WTC11 (cell line): Measurements from ENCODE around the gene PXYLP1.

Experiments
- CBFB ChIP-seq: sonication (generic); formaldehyde crosslinking; IDR thresholded peaks from 2 replicates; pipeline ENCODE4 v1.8.1; 2022; ENCODE audit warnings: mild to moderate bottlenecking, low read depth, missing genetic modification reagents
- FOXP1 ChIP-seq: sonication (generic); formaldehyde crosslinking; IDR thresholded peaks from 2 replicates; pipeline ENCODE4 v1.8.0; 2022; ENCODE audit warnings: missing genetic modification reagents, mild to moderate bottlenecking, moderate library complexity, borderline replicate concordance
- GABPB1 ChIP-seq: sonication (generic); formaldehyde crosslinking; IDR thresholded peaks from 2 replicates; pipeline ENCODE4 v1.8.1; 2023; ENCODE audit warnings: mild to moderate bottlenecking, missing genetic modification reagents
- RELA ChIP-seq: sonication (generic); formaldehyde crosslinking; IDR thresholded peaks from 2 replicates; pipeline ENCODE4 v1.8.1; 2022; ENCODE audit warnings: missing genetic modification reagents, mild to moderate bottlenecking, borderline replicate concordance
- ZBTB21 ChIP-seq: sonication (generic); formaldehyde crosslinking; IDR thresholded peaks from 2 replicates; pipeline ENCODE4 v1.8.1; 2023; ENCODE audit warnings: mild to moderate bottlenecking, missing genetic modification reagents, borderline replicate concordance
- ZNF219 ChIP-seq: sonication (generic); formaldehyde crosslinking; IDR thresholded peaks from 2 replicates; pipeline ENCODE4 v1.8.0; 2023; ENCODE audit warnings: missing genetic modification reagents, mild to moderate bottlenecking, borderline replicate concordance
- TF ChIP-seq, protein P1 (sequence below): fragments of 200-600 bp; IDR thresholded peaks from 2 replicates; pipeline ENCODE4 v1.8.0; 2022; ENCODE audit warnings: antibody characterized with exemption
- TF ChIP-seq, protein P2 (sequence below): sonication (generic); formaldehyde crosslinking; IDR thresholded peaks from 2 replicates; pipeline ENCODE4 v1.8.0; 2023; ENCODE audit warnings: missing genetic modification reagents
- TF ChIP-seq, protein P3 (sequence below): sonication (generic); formaldehyde crosslinking; IDR thresholded peaks from 2 replicates; pipeline ENCODE4 v1.8.0; 2022; ENCODE audit warnings: mild to moderate bottlenecking, missing genetic modification reagents
- TF ChIP-seq, protein P4 (sequence below): sonication (generic); formaldehyde crosslinking; IDR thresholded peaks from 2 replicates; pipeline ENCODE4 v1.8.1; 2022; ENCODE audit warnings: low read depth, missing genetic modification reagents, borderline replicate concordance

DNA sequence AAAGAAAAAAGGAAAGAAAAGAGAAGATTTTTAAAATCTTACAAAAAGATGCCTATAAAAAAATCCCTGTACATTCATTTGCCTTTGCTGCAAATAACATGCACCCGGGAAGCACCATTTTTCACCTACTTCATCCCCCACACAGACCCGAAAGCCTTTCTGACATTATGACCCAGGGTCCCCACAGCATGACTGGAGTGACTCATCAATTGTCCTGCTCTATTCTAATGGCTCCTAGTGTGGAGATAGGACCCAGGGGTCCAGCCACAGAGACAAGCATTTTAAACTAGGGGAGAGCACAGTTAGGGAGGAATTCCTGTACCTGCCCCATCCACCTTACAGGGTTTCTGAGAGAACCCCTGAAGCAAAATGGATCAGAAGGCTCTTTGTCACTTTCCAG lies 14.7 kb upstream of the PXYLP1 start:
- TF ChIP-seq FOXP1 (no peak), GABPB1 (CRISPR knock-in tag) (no peak), ZBTB21 (CRISPR knock-in tag) (no peak), ZNF219 (CRISPR knock-in tag) (no peak), RELA (no peak), CBFB (CRISPR knock-in tag) (no peak)
- TF ChIP-seq, protein P1, sequence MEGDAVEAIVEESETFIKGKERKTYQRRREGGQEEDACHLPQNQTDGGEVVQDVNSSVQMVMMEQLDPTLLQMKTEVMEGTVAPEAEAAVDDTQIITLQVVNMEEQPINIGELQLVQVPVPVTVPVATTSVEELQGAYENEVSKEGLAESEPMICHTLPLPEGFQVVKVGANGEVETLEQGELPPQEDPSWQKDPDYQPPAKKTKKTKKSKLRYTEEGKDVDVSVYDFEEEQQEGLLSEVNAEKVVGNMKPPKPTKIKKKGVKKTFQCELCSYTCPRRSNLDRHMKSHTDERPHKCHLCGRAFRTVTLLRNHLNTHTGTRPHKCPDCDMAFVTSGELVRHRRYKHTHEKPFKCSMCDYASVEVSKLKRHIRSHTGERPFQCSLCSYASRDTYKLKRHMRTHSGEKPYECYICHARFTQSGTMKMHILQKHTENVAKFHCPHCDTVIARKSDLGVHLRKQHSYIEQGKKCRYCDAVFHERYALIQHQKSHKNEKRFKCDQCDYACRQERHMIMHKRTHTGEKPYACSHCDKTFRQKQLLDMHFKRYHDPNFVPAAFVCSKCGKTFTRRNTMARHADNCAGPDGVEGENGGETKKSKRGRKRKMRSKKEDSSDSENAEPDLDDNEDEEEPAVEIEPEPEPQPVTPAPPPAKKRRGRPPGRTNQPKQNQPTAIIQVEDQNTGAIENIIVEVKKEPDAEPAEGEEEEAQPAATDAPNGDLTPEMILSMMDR, result no peak
- TF ChIP-seq, protein P2, sequence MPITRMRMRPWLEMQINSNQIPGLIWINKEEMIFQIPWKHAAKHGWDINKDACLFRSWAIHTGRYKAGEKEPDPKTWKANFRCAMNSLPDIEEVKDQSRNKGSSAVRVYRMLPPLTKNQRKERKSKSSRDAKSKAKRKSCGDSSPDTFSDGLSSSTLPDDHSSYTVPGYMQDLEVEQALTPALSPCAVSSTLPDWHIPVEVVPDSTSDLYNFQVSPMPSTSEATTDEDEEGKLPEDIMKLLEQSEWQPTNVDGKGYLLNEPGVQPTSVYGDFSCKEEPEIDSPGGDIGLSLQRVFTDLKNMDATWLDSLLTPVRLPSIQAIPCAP (CRISPR knock-in tag), result no peak
- TF ChIP-seq, protein P3, sequence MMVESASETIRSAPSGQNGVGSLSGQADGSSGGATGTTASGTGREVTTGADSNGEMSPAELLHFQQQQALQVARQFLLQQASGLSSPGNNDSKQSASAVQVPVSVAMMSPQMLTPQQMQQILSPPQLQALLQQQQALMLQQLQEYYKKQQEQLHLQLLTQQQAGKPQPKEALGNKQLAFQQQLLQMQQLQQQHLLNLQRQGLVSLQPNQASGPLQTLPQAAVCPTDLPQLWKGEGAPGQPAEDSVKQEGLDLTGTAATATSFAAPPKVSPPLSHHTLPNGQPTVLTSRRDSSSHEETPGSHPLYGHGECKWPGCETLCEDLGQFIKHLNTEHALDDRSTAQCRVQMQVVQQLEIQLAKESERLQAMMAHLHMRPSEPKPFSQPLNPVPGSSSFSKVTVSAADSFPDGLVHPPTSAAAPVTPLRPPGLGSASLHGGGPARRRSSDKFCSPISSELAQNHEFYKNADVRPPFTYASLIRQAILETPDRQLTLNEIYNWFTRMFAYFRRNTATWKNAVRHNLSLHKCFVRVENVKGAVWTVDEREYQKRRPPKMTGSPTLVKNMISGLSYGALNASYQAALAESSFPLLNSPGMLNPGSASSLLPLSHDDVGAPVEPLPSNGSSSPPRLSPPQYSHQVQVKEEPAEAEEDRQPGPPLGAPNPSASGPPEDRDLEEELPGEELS (CRISPR knock-in tag), result no peak
- TF ChIP-seq, protein P4, sequence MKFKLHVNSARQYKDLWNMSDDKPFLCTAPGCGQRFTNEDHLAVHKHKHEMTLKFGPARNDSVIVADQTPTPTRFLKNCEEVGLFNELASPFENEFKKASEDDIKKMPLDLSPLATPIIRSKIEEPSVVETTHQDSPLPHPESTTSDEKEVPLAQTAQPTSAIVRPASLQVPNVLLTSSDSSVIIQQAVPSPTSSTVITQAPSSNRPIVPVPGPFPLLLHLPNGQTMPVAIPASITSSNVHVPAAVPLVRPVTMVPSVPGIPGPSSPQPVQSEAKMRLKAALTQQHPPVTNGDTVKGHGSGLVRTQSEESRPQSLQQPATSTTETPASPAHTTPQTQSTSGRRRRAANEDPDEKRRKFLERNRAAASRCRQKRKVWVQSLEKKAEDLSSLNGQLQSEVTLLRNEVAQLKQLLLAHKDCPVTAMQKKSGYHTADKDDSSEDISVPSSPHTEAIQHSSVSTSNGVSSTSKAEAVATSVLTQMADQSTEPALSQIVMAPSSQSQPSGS, result no peak
